BLaER1 treated with 17β-estradiol and CSF1 and Interleukin-3, amounts not matched to agents 10 nM and 100 nM (cell line): ENCODE data around the gene SBNO2.

ENCODE experiments used
- H3K27ac ChIP-seq, 11 experiments: shearing (Covaris generic); formaldehyde crosslinking; 2 replicates each; pipeline ENCODE4 v1.8.1; 2022
- H3K27me3 ChIP-seq, 11 experiments: shearing (Covaris generic); formaldehyde crosslinking; 2 replicates each; pipeline ENCODE4 v1.8.1; 2022
- H3K36me3 ChIP-seq, 11 experiments: shearing (Covaris generic); formaldehyde crosslinking; 2 replicates each; pipeline ENCODE4 v1.8.1; 2022
- H3K4me1 ChIP-seq, 10 experiments: shearing (Covaris generic); formaldehyde crosslinking; 2 replicates each; pipeline ENCODE4 v1.8.1; 2022
- H3K4me2 ChIP-seq, 11 experiments: shearing (Covaris generic); formaldehyde crosslinking; 2 replicates each; pipeline ENCODE4 v1.8.1; 2022
- H3K4me3 ChIP-seq, 10 experiments: shearing (Covaris generic); formaldehyde crosslinking; 2 replicates each; pipeline ENCODE4 v1.8.1; 2022
- H3K9ac ChIP-seq, 11 experiments: shearing (Covaris generic); formaldehyde crosslinking; 2 replicates each; pipeline ENCODE4 v1.8.1; 2022
- H3K9me3 ChIP-seq, 11 experiments: shearing (Covaris generic); formaldehyde crosslinking; replicated peaks in 1 of 11; 2 replicates each; pipeline ENCODE4 v1.8.1; 2022
- H4K20me1 ChIP-seq, 11 experiments: shearing (Covaris generic); formaldehyde crosslinking; 2 replicates each; pipeline ENCODE4 v1.8.1; 2022
- Cebpa-rat ChIP-seq, 11 experiments: shearing (Covaris generic); IDR thresholded peaks; 2 replicates each; pipeline ENCODE4 v1.8.1; 2022

SBNO2 gene

GRCh38 chr19:1154731-1155351 is 19.2 kb downstream of the SBNO2 start:
- peak overlapping the region in 4 of 11 experiments; percentile 5 to 70 (median 32); a peak in 4 of 22 replicates for H3K9ac ChIP-seq
- no peaks in the 10 kb centered on the region for H3K27me3 ChIP-seq
- peak overlapping the region in 4 of 11 experiments; percentile 31 to 68 (median 56); a peak in 4 of 22 replicates for H3K27ac ChIP-seq
- no peaks in the 10 kb centered on the region for H3K9me3 ChIP-seq
- H3K4me1 ChIP-seq = peaks cover 12 to 45% (median 31%) of the 10 kb centered on the region in 10 experiments
- no peak overlapping the region for H3K4me3 ChIP-seq
- peak overlapping the region in 4 of 11 experiments; percentile 18 to 73 (median 64); a peak in 6 of 22 replicates for H3K4me2 ChIP-seq
- no peak for TF ChIP-seq Cebpa-rat (IDR thresholded peaks at IDR 0.05)
- peaks cover 71 to 97% (median 91%) of the 10 kb centered on the region in 11 experiments for H4K20me1 ChIP-seq
- H3K36me3 ChIP-seq = peaks cover 31 to 84% (median 65%) of the 10 kb centered on the region in 11 experiments

GRCh38 chr19:1153891-1154730 is 20.0 kb downstream of the SBNO2 start:
- Histone ChIP-seq H3K36me3 (peaks cover 37 to 92% (median 71%) of the 10 kb centered on the region in 11 experiments), H3K9me3 (no peaks in the 10 kb centered on the region), H3K4me2 (peak overlapping the region in 3 of 11 experiments; percentile 60 to 73 (median 68); a peak in 5 of 22 replicates), H3K4me3 (no peak overlapping the region), H3K9ac (peak overlapping the region in 3 of 11 experiments; percentile 15 to 49 (median 34); a peak in 3 of 22 replicates), H3K27me3 (no peaks in the 10 kb centered on the region), H3K27ac (peak overlapping the region in 3 of 11 experiments; percentile 10 to 68 (median 45); a peak in 4 of 22 replicates), H3K4me1 (peaks cover 11 to 44% (median 30%) of the 10 kb centered on the region in 10 experiments), H4K20me1 (peaks cover 74 to 100% (median 95%) of the 10 kb centered on the region in 11 experiments)
- no peak for TF ChIP-seq Cebpa-rat (IDR thresholded peaks at IDR 0.05)

- no peak overlapping the region; a peak in 1 of 22 replicates for H3K27ac ChIP-seq
- H3K9ac ChIP-seq = no peak overlapping the region
- no peak overlapping the region for H3K4me3 ChIP-seq
- peaks cover 63 to 93% (median 88%) of the 10 kb centered on the region in 11 experiments for H4K20me1 ChIP-seq
- no peak overlapping the region for H3K4me2 ChIP-seq
- H3K27me3 ChIP-seq = no peaks in the 10 kb centered on the region
- H3K4me1 ChIP-seq = peaks cover 0 to 42% (median 13%) of the 10 kb centered on the region in 10 experiments; a peak in 12 of 20 replicates
- H3K36me3 ChIP-seq = peaks cover 42 to 89% (median 75%) of the 10 kb centered on the region in 11 experiments
- H3K9me3 ChIP-seq = no peaks in the 10 kb centered on the region
- no peak for TF ChIP-seq Cebpa-rat (IDR thresholded peaks at IDR 0.05)
Measured at GRCh38 chr19:1151917-1152587, 22.0 kb downstream of the SBNO2 start.

GRCh38 chr19:1151037-1151724 is 22.9 kb downstream of the SBNO2 start:
- TF ChIP-seq Cebpa-rat (IDR thresholded peaks at IDR 0.05) = no peak
- no peak overlapping the region; a peak in 1 of 22 replicates for H3K4me2 ChIP-seq
- H3K4me3 ChIP-seq = no peak overlapping the region
- no peaks in the 10 kb centered on the region for H3K27me3 ChIP-seq
- peaks cover 46 to 90% (median 80%) of the 10 kb centered on the region in 11 experiments for H3K36me3 ChIP-seq
- H3K27ac ChIP-seq = no peak overlapping the region; a peak in 1 of 22 replicates
- peaks cover 0 to 33% (median 11%) of the 10 kb centered on the region in 10 experiments; a peak in 9 of 20 replicates for H3K4me1 ChIP-seq
- H3K9me3 ChIP-seq = no peaks in the 10 kb centered on the region
- H3K9ac ChIP-seq = no peak overlapping the region
- H4K20me1 ChIP-seq = peaks cover 54 to 91% (median 85%) of the 10 kb centered on the region in 11 experiments

GRCh38 chr19:1150333-1151036 is 23.6 kb downstream of the SBNO2 start:
- no peak for TF ChIP-seq Cebpa-rat (IDR thresholded peaks at IDR 0.05)
- peaks cover 52 to 91% (median 85%) of the 10 kb centered on the region in 11 experiments for H4K20me1 ChIP-seq
- H3K27me3 ChIP-seq = no peaks in the 10 kb centered on the region
- H3K9ac ChIP-seq = no peak overlapping the region
- H3K9me3 ChIP-seq = no peaks in the 10 kb centered on the region
- no peak overlapping the region for H3K4me3 ChIP-seq
- peaks cover 0 to 27% (median 7%) of the 10 kb centered on the region in 10 experiments; a peak in 8 of 20 replicates for H3K4me1 ChIP-seq
- H3K4me2 ChIP-seq = no peak overlapping the region
- no peak overlapping the region for H3K27ac ChIP-seq
- peaks cover 53 to 90% (median 84%) of the 10 kb centered on the region in 11 experiments for H3K36me3 ChIP-seq

GRCh38 chr19:1149259-1150045 is 24.6 kb downstream of the SBNO2 start:
- Histone ChIP-seq H3K4me2 (no peak overlapping the region), H3K27ac (no peak overlapping the region), H3K9me3 (no peaks in the 10 kb centered on the region), H4K20me1 (peaks cover 43 to 87% (median 76%) of the 10 kb centered on the region in 11 experiments), H3K27me3 (no peaks in the 10 kb centered on the region), H3K36me3 (peaks cover 53 to 90% (median 82%) of the 10 kb centered on the region in 11 experiments), H3K4me3 (no peak overlapping the region), H3K4me1 (peaks cover 0 to 16% (median 0%) of the 10 kb centered on the region in 10 experiments; a peak in 5 of 20 replicates), H3K9ac (no peak overlapping the region)
- no peak for TF ChIP-seq Cebpa-rat (IDR thresholded peaks at IDR 0.05)

GRCh38 chr19:1147934-1148549 is 26.0 kb downstream of the SBNO2 start:
- TF ChIP-seq Cebpa-rat (IDR thresholded peaks at IDR 0.05) = no peak
- Histone ChIP-seq H3K36me3 (peaks cover 63 to 90% (median 84%) of the 10 kb centered on the region in 11 experiments), H3K4me1 (peaks cover 0 to 15% (median 0%) of the 10 kb centered on the region in 10 experiments; a peak in 3 of 20 replicates), H4K20me1 (peaks cover 36 to 87% (median 62%) of the 10 kb centered on the region in 11 experiments), H3K9ac (no peak overlapping the region), H3K4me2 (no peak overlapping the region), H3K4me3 (no peak overlapping the region), H3K27ac (no peak overlapping the region), H3K27me3 (no peaks in the 10 kb centered on the region), H3K9me3 (peaks cover 0 to 14% (median 9%) of the 10 kb centered on the region in 11 experiments; a peak in 15 of 22 replicates)
